T-helper 2 cell treated with Interferon-gamma antibody and Interleukin-4, amounts not matched to agents 5 μg/mL and 100 μg/mL, for 36 hours (primary cell): Measurements from ENCODE around the gene ARL14.

ENCODE experiments used
- DNase-seq: peaks from one replicate; pipeline ENCODE4 v3.0.0; 2021; ENCODE audit warnings: low spot score
- H3K27ac Mint-ChIP-seq: one replicate; pipeline ENCODE4 v1.8.0; 2021; ENCODE audit warnings: mild to moderate bottlenecking, mixed read lengths
- H3K27me3 Mint-ChIP-seq: one replicate; pipeline ENCODE4 v1.8.0; 2021; ENCODE audit warnings: low read depth, mixed read lengths
- H3K36me3 Mint-ChIP-seq: one replicate; pipeline ENCODE4 v1.8.0; 2021; ENCODE audit warnings: low read depth, mixed read lengths
- H3K4me1 Mint-ChIP-seq: one replicate; pipeline ENCODE4 v1.8.0; 2021; ENCODE audit warnings: low read depth, mixed read lengths
- H3K4me3 Mint-ChIP-seq: one replicate; pipeline ENCODE4 v1.8.0; 2022; ENCODE audit warnings: mild to moderate bottlenecking, moderate library complexity, mixed read lengths
- H3K9me3 Mint-ChIP-seq: one replicate; pipeline ENCODE4 v1.8.0; 2021; ENCODE audit warnings: mixed read lengths

The ARL14 gene

GRCh38 chr3:160676547-160677303 is at the start of gene ARL14:
TSS of gene ARL14 (plus strand) at chr3:160677160. CDS start at chr3:160677347, 187 bp downstream.
- H3K36me3 Mint-ChIP-seq, result no peaks in the 10 kb centered on the region
- H3K27me3 Mint-ChIP-seq, result peaks cover 10% of the 10 kb centered on the region
- H3K27ac Mint-ChIP-seq, result no peak within 1 kb of the TSS
- no peaks in the 10 kb centered on the region for H3K4me1 Mint-ChIP-seq
- H3K9me3 Mint-ChIP-seq, result no peaks in the 10 kb centered on the region
- no peak for DNase-seq
- H3K4me3 Mint-ChIP-seq, result no peak within 1 kb of the TSS

- H3K36me3 Mint-ChIP-seq, result no peaks in the 10 kb centered on the region
- H3K27me3 Mint-ChIP-seq, result peaks cover 10% of the 10 kb centered on the region
- no peak overlapping the region for H3K27ac Mint-ChIP-seq
- H3K4me1 Mint-ChIP-seq, result no peaks in the 10 kb centered on the region
- H3K9me3 Mint-ChIP-seq, result no peaks in the 10 kb centered on the region
- DNase-seq, result no peak
- H3K4me3 Mint-ChIP-seq, result no peak overlapping the region
These were observed 47.5 kb upstream of the ARL14 start for GRCh38 chr3:160629491-160629890.

GRCh38 chr3:160633361-160634083 is 43.4 kb upstream of the ARL14 start:
- no peak for DNase-seq
- H3K27ac Mint-ChIP-seq, result no peak overlapping the region
- no peak overlapping the region for H3K4me3 Mint-ChIP-seq
- peaks cover 3% of the 10 kb centered on the region for H3K27me3 Mint-ChIP-seq
- H3K36me3 Mint-ChIP-seq, result no peaks in the 10 kb centered on the region
- no peaks in the 10 kb centered on the region for H3K4me1 Mint-ChIP-seq
- H3K9me3 Mint-ChIP-seq, result no peaks in the 10 kb centered on the region

GRCh38 chr3:160635213-160635612 is 41.7 kb upstream of the ARL14 start:
- Mint-ChIP-seq H3K27me3 (no peaks in the 10 kb centered on the region), H3K36me3 (no peaks in the 10 kb centered on the region), H3K4me1 (no peaks in the 10 kb centered on the region), H3K9me3 (no peaks in the 10 kb centered on the region), H3K4me3 (no peak overlapping the region), H3K27ac (no peak overlapping the region)
- DNase-seq, result no peak

GRCh38 chr3:160637086-160637485 is 39.9 kb upstream of the ARL14 start:
- H3K4me3 Mint-ChIP-seq, result no peak overlapping the region
- peaks cover 1% of the 10 kb centered on the region for H3K4me1 Mint-ChIP-seq
- H3K9me3 Mint-ChIP-seq, result no peaks in the 10 kb centered on the region
- no peaks in the 10 kb centered on the region for H3K36me3 Mint-ChIP-seq
- no peak for DNase-seq
- H3K27me3 Mint-ChIP-seq, result no peaks in the 10 kb centered on the region
- H3K27ac Mint-ChIP-seq, result no peak overlapping the region

- Mint-ChIP-seq H3K4me3 (no peak overlapping the region), H3K4me1 (peaks cover 1% of the 10 kb centered on the region), H3K27ac (no peak overlapping the region), H3K9me3 (no peaks in the 10 kb centered on the region), H3K36me3 (no peaks in the 10 kb centered on the region), H3K27me3 (no peaks in the 10 kb centered on the region)
- no peak for DNase-seq
These were observed 38.8 kb upstream of the ARL14 start for GRCh38 chr3:160638184-160638583.

- peaks cover 1% of the 10 kb centered on the region for H3K4me1 Mint-ChIP-seq
- H3K27ac Mint-ChIP-seq, result no peak overlapping the region
- H3K36me3 Mint-ChIP-seq, result no peaks in the 10 kb centered on the region
- H3K9me3 Mint-ChIP-seq, result no peaks in the 10 kb centered on the region
- no peak for DNase-seq
- no peaks in the 10 kb centered on the region for H3K27me3 Mint-ChIP-seq
- no peak overlapping the region for H3K4me3 Mint-ChIP-seq
These were observed 35.2 kb upstream of the ARL14 start for GRCh38 chr3:160641665-160642309.

- Mint-ChIP-seq H3K36me3 (no peaks in the 10 kb centered on the region), H3K27me3 (no peaks in the 10 kb centered on the region), H3K4me3 (no peak overlapping the region), H3K4me1 (peaks cover 1% of the 10 kb centered on the region), H3K9me3 (no peaks in the 10 kb centered on the region), H3K27ac (no peak overlapping the region)
- DNase-seq, result no peak
These were observed 33.0 kb upstream of the ARL14 start for GRCh38 chr3:160643994-160644393.

GRCh38 chr3:160644491-160644890 is 32.5 kb upstream of the ARL14 start:
- Mint-ChIP-seq H3K27ac (no peak overlapping the region), H3K36me3 (no peaks in the 10 kb centered on the region), H3K9me3 (no peaks in the 10 kb centered on the region), H3K4me1 (peaks cover 1% of the 10 kb centered on the region), H3K27me3 (peaks cover under 1% of the 10 kb centered on the region), H3K4me3 (no peak overlapping the region)
- DNase-seq, result no peak

- Mint-ChIP-seq H3K4me3 (no peak overlapping the region), H3K27me3 (peaks cover 3% of the 10 kb centered on the region), H3K36me3 (no peaks in the 10 kb centered on the region), H3K9me3 (no peaks in the 10 kb centered on the region), H3K4me1 (no peaks in the 10 kb centered on the region), H3K27ac (no peak overlapping the region)
- DNase-seq, result no peak
These were observed 28.3 kb upstream of the ARL14 start for GRCh38 chr3:160648701-160649100.

GRCh38 chr3:160649596-160649995 is 27.4 kb upstream of the ARL14 start:
- H3K4me1 Mint-ChIP-seq, result no peaks in the 10 kb centered on the region

GRCh38 chr3:160653512-160653911 is 23.4 kb upstream of the ARL14 start:
- Mint-ChIP-seq H3K36me3 (no peaks in the 10 kb centered on the region), H3K27me3 (peaks cover 12% of the 10 kb centered on the region), H3K4me1 (no peaks in the 10 kb centered on the region)

More at GRCh38 chr3:160649596-160649995, 27.4 kb upstream of the ARL14 start:
- DNase-seq, result no peak
- H3K4me3 Mint-ChIP-seq, result no peak overlapping the region
- peaks cover 3% of the 10 kb centered on the region for H3K27me3 Mint-ChIP-seq
- no peaks in the 10 kb centered on the region for H3K36me3 Mint-ChIP-seq
- H3K9me3 Mint-ChIP-seq, result no peaks in the 10 kb centered on the region
- no peak overlapping the region for H3K27ac Mint-ChIP-seq

GRCh38 chr3:160660902-160661301 is 16.1 kb upstream of the ARL14 start:
- H3K36me3 Mint-ChIP-seq, result no peaks in the 10 kb centered on the region
- no peak overlapping the region for H3K4me3 Mint-ChIP-seq
- H3K27ac Mint-ChIP-seq, result no peak overlapping the region
- no peaks in the 10 kb centered on the region for H3K9me3 Mint-ChIP-seq
- no peak for DNase-seq
- H3K4me1 Mint-ChIP-seq, result peaks cover 5% of the 10 kb centered on the region
- peaks cover 6% of the 10 kb centered on the region for H3K27me3 Mint-ChIP-seq

More at GRCh38 chr3:160653512-160653911, 23.4 kb upstream of the ARL14 start:
- DNase-seq, result no peak
- H3K27ac Mint-ChIP-seq, result no peak overlapping the region
- H3K9me3 Mint-ChIP-seq, result no peaks in the 10 kb centered on the region
- H3K4me3 Mint-ChIP-seq, result no peak overlapping the region

GRCh38 chr3:160661660-160662059 is 15.3 kb upstream of the ARL14 start:
- no peak overlapping the region for H3K4me3 Mint-ChIP-seq
- peaks cover 10% of the 10 kb centered on the region for H3K4me1 Mint-ChIP-seq
- no peaks in the 10 kb centered on the region for H3K9me3 Mint-ChIP-seq
- no peak for DNase-seq
- no peak overlapping the region for H3K27ac Mint-ChIP-seq
- H3K27me3 Mint-ChIP-seq, result peaks cover 3% of the 10 kb centered on the region
- no peaks in the 10 kb centered on the region for H3K36me3 Mint-ChIP-seq
